A549 treated with Hydrocortisone at 1 μM for 4 hours (cell line): ENCODE data around the gene GLG1. TPM values are rescaled to one million over a fixed set of nuclear protein-coding genes. Genes with fewer than 3 reads are reported as not detected.

Source experiments
- total RNA-seq: library from RNA; stranded (reverse); fragments of 200-300 nt; extraction: Qiagen RNA extraction; gene quantifications from 5 replicates; pipeline ENCODE4 v1.2.3, GENCODE V29; 2022

GLG1 gene
- total RNA-seq = 41.9 to 60.3 TPM (median 50.2 TPM) in 5 replicates

DNA sequence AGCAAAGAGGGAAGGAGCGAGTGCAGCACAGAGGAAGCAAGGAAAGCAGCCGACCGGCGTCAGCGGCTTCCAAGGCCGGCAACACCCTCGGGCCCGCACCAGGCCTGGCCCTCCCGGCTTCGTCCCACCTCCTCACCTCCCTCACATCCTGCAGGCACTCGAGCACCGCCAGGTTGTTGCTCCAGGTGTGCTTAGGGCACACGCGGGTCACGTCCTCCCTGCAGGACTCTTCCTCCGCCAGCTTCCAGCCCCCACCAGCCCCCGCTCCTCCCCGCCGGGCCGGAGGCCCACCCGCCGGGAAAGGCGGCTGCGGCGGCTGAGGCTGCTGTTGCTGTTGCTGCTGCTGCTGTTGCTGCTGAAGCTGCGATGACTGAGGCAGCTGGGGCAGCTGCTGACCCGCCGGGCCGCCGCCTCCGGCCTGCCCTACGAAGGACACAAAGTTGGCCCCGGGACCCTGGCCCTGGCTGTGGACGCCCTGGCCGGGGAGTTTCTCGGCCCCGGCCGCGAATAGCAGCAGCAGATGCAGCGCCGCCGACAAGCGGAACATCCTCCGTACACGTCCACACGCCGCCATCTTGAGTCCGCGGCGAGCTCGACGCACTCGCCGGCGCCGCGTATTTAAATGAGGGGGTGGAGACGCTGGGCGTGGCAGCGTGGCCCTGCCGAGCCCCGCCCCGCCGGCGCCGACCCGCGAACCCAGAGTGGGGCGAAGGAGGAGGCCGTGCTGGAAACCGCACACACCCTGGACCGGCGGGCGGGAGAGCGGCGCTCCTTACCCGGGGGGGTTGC, at the start of gene GLG1:
TSS of gene GLG1 (minus strand) at position 594 of the 789 bp plus-strand sequence. CDS start at position 574, 20 bp downstream.

DNA sequence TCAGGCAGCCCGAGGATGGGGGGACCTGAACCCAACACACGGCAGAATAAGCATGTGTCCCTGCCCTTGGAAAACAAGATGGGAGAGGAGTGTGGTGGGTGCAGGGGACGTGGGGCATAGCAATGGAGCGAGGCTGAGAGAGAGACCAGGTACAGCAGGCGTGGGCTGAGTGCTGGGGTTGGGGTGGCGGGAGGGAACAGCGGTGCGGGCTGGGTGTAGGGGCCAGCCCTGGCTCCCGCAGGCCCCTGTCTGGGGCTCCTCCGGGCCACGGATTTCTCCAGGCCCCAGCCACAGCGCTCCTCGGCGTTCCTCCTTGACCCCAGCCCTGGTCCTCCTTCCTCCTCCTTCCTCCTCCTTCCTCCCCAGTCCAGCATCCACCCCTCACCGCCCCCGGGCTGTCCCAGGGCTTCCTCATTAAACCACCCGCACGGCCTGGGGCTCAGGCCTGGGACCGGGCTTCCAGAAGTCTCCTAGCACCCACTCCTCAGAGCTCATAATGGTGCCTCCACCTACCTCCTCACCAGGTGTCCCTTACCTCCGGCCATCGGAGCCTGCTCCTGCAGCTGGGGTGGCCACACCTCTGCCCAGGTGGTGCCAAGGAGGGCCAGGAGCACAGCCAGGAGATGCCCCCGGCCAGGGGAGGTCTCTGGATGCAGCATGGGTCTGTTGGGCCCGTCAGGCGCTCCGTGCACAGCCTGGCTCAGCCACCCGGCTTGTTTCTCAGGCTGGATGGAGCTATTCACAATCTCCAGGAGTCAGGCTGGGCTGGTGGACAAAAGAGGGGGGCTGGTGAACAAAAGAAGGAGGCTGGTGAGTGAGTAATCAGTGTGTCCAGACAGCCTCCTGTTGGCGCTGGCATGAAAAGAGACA, 186.1 kb downstream of the GLG1 start, which contains the start of gene CLEC18B:
TSS of gene CLEC18B (minus strand) at position 867 of the 870 bp plus-strand sequence. CDS start at position 659, 208 bp downstream.

Other genes starting within 250 kb of the GLG1 start
- gene NPIPB15, start 230.8 kb downstream of the GLG1 start, total RNA-seq = 0.35 to 0.59 TPM in 2 of 5 replicates, not detected in the others
- 0.11 to 0.50 TPM (median 0.36 TPM) in 5 replicates for gene CLEC18B, start 185.6 kb downstream of the GLG1 start, total RNA-seq
- gene RFWD3, start 59.8 kb upstream of the GLG1 start, total RNA-seq = 31.9 to 40.2 TPM (median 37.1 TPM) in 5 replicates
- 36.8 to 50.1 TPM (median 43.1 TPM) in 5 replicates for gene MLKL, start 93.7 kb upstream of the GLG1 start, total RNA-seq
- gene FA2H, start 167.7 kb upstream of the GLG1 start, total RNA-seq = 31.1 to 37.1 TPM (median 32.5 TPM) in 5 replicates